ENCODE measurements around the gene RNF224. TPM values are rescaled to one million over a fixed set of nuclear protein-coding genes. Genes with fewer than 3 reads are reported as not detected.

Gene RNF224
- total RNA-seq, 1 donor = not detected

Other genes with a start within 250 kb of the RNF224 start
- gene PTGDS, start 250.0 kb upstream of the RNF224 start, total RNA-seq = 0.65 and 5.1 TPM in 2 replicates
- 0.11 and 0.65 TPM in 2 replicates for gene LCNL1, start 244.5 kb upstream of the RNF224 start, total RNA-seq
- 12.1 and 12.8 TPM in 2 replicates for gene PAXX, start 235.1 kb upstream of the RNF224 start, total RNA-seq
- gene CLIC3, start 230.9 kb upstream of the RNF224 start, total RNA-seq = 16.0 and 16.6 TPM in 2 replicates
- 16.3 and 17.5 TPM in 2 replicates for gene ABCA2, start 199.3 kb upstream of the RNF224 start, total RNA-seq
- not detected in 2 replicates for gene FUT7, start 195.4 kb upstream of the RNF224 start, total RNA-seq
- gene NPDC1, start 181.3 kb upstream of the RNF224 start, total RNA-seq = 20.0 and 20.1 TPM in 2 replicates
- gene ENTPD2, start 173.4 kb upstream of the RNF224 start, total RNA-seq = not detected in 2 replicates
- gene SAPCD2, start 156.9 kb upstream of the RNF224 start, total RNA-seq = 2.9 and 4.0 TPM in 2 replicates
- 15.6 and 22.1 TPM in 2 replicates for gene UAP1L1, start 150.0 kb upstream of the RNF224 start, total RNA-seq
- 60.6 and 60.9 TPM in 2 replicates for gene MAN1B1, start 140.5 kb upstream of the RNF224 start, total RNA-seq
- 66.0 and 68.3 TPM in 2 replicates for gene DPP7, start 112.8 kb upstream of the RNF224 start, total RNA-seq
- under 0.01 TPM in 1 of 2 replicates, not detected in the other for gene GRIN1, start 88.3 kb upstream of the RNF224 start, total RNA-seq
- not detected in 2 replicates for gene LRRC26, start 57.5 kb upstream of the RNF224 start, total RNA-seq
- not detected in 2 replicates for gene TMEM210, start 55.4 kb upstream of the RNF224 start, total RNA-seq
- gene ANAPC2, start 38.9 kb upstream of the RNF224 start, total RNA-seq = 21.9 and 24.7 TPM in 2 replicates
- 41.7 and 44.6 TPM in 2 replicates for gene SSNA1, start 38.8 kb upstream of the RNF224 start, total RNA-seq
- gene TPRN, start 26.8 kb upstream of the RNF224 start, total RNA-seq = 5.4 and 6.1 TPM in 2 replicates
- gene TMEM203, start 21.9 kb upstream of the RNF224 start, total RNA-seq = 29.0 and 29.4 TPM in 2 replicates
- 4.0 and 4.1 TPM in 2 replicates for gene NDOR1, start 21.8 kb upstream of the RNF224 start, total RNA-seq
- 0.39 TPM in 1 of 2 replicates, not detected in the other for gene RNF208, start 5.3 kb upstream of the RNF224 start, total RNA-seq
- 0.52 and 0.76 TPM in 2 replicates for gene CYSRT1, start 2.3 kb upstream of the RNF224 start, total RNA-seq
- gene SLC34A3, start 3.4 kb downstream of the RNF224 start, total RNA-seq = not detected in 2 replicates
- gene TUBB4B, start 13.8 kb downstream of the RNF224 start, total RNA-seq = 114 and 130 TPM in 2 replicates
- not detected in 2 replicates for gene STPG3, start 23.8 kb downstream of the RNF224 start, total RNA-seq
- 37.6 and 40.1 TPM in 2 replicates for gene NELFB, start 27.8 kb downstream of the RNF224 start, total RNA-seq
- 8.6 and 13.4 TPM in 2 replicates for gene TOR4A, start 50.2 kb downstream of the RNF224 start, total RNA-seq
- gene NRARP, start 74.8 kb downstream of the RNF224 start, total RNA-seq = 0.13 and 0.22 TPM in 2 replicates
- gene EXD3, start 195.7 kb downstream of the RNF224 start, total RNA-seq = 6.3 and 7.6 TPM in 2 replicates
- gene NOXA1, start 195.9 kb downstream of the RNF224 start, total RNA-seq = 0.39 and 0.65 TPM in 2 replicates
- not detected in 2 replicates for gene ENTPD8, start 213.9 kb downstream of the RNF224 start, total RNA-seq
- gene NSMF, start 231.8 kb downstream of the RNF224 start, total RNA-seq = 22.7 and 27.0 TPM in 2 replicates

Measured in articular chondrocyte of knee joint (primary cell).